HFFc6 (cell line): Measurements from ENCODE around the gene ZBTB7A. TPM values are rescaled to one million over a fixed set of nuclear protein-coding genes. Genes with fewer than 3 reads are reported as not detected.

Experiments
- DNase-seq: peaks from one replicate; pipeline ENCODE4 v3.0.0-alpha.2; 2018
- H3K27ac Mint-ChIP-seq: 2 replicates; pipeline ENCODE4 v1.8.0; 2020; ENCODE audit warnings: mild to moderate bottlenecking, mixed read lengths
- H3K27me3 Mint-ChIP-seq: 2 replicates; pipeline ENCODE4 v1.8.0; 2021; ENCODE audit warnings: mild to moderate bottlenecking, moderate library complexity, mixed read lengths; ENCODE audit not compliant: insufficient read depth
- H3K36me3 Mint-ChIP-seq: 2 replicates; pipeline ENCODE4 v1.8.0; 2021; ENCODE audit warnings: low read depth, mixed read lengths
- H3K4me1 Mint-ChIP-seq: 2 replicates; pipeline ENCODE4 v1.8.0; 2020; ENCODE audit warnings: low read depth, mixed read lengths
- H3K4me3 Mint-ChIP-seq: 2 replicates; pipeline ENCODE4 v1.8.0; 2020; ENCODE audit warnings: mild to moderate bottlenecking, moderate library complexity, mixed read lengths
- H3K9me3 Mint-ChIP-seq: 2 replicates; pipeline ENCODE4 v1.8.0; 2020; ENCODE audit warnings: mild to moderate bottlenecking, mixed read lengths
- CTCF ChIP-seq: fragments of 200-600 bp; sonication (generic); IDR thresholded peaks from 2 replicates; pipeline ENCODE4 v1.5.0; 2021; ENCODE audit warnings: antibody characterized with exemption, mild to moderate bottlenecking
- total RNA-seq, 6 experiments: library from RNA; stranded (reverse); fragmentation: NEBNext Ultra II Directional; extraction: Animal tissue kit (Norgen Biotek cat#: 25700); gene quantifications; 2 replicates in 1 of 6; 3 replicates in 5 of 6; pipeline ENCODE4 v1.2.3, GENCODE V29; 2021

The ZBTB7A gene
- total RNA-seq, 6 experiments from 2014 or later, result 40.8 to 47.6 (median 43.6) TPM

- Mint-ChIP-seq H3K36me3 (no peaks in the 10 kb centered on the region), H3K27me3 (peaks cover 2% of the 10 kb centered on the region), H3K27ac (no peak overlapping the region), H3K9me3 (0 out of 2 replicates have a peak, but pooled peaks cover 3% of the 10 kb centered on the region), H3K4me3 (no peak overlapping the region; the same call in 1 of the 2 replicates), H3K4me1 (no peaks in the 10 kb centered on the region)
- no peak for TF ChIP-seq CTCF
- DNase-seq, result no peak
Observed at GRCh38 chr19:4033028-4033956, 33.4 kb downstream of the ZBTB7A start.

DNA sequence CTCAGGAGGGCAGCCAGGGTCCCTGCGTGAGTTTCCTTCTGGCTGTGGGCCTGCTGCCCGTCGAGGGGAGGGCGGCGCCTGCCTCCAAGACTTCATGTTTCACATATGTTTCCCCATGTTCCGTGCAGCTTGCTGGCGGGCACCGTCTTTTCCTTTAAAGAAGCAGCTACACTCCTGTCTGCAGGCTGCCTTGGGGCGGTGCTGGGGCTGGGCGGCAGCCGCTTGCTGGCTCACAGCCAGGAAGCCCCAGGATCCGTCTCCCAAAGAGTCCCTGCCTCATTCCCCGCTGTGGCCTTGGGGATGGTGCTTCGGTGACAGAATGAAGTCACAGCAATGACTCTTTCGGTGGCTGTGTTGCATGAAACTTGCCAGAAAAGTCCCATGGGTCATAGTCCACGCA is 34.3 kb downstream of the ZBTB7A start:
- DNase-seq, result no peak
- Mint-ChIP-seq H3K4me1 (no peaks in the 10 kb centered on the region), H3K27me3 (peaks cover 3% of the 10 kb centered on the region), H3K9me3 (0 out of 2 replicates have a peak, but pooled peaks cover 3% of the 10 kb centered on the region), H3K4me3 (no peak overlapping the region), H3K27ac (no peak overlapping the region), H3K36me3 (no peaks in the 10 kb centered on the region)
- no peak for TF ChIP-seq CTCF

- Mint-ChIP-seq H3K4me1 (no peaks in the 10 kb centered on the region), H3K27ac (no peak overlapping the region), H3K36me3 (no peaks in the 10 kb centered on the region), H3K27me3 (peaks cover 10% of the 10 kb centered on the region), H3K9me3 (0 out of 2 replicates have a peak, but pooled peaks cover 3% of the 10 kb centered on the region), H3K4me3 (no peak overlapping the region)
- TF ChIP-seq CTCF, result no peak
- DNase-seq, result no peak
Observed at GRCh38 chr19:4031420-4031819, 35.3 kb downstream of the ZBTB7A start.

GRCh38 chr19:4030981-4031380 is 35.7 kb downstream of the ZBTB7A start:
- Mint-ChIP-seq H3K36me3 (no peaks in the 10 kb centered on the region), H3K9me3 (0 out of 2 replicates have a peak, but pooled peaks cover 3% of the 10 kb centered on the region), H3K27ac (no peak overlapping the region), H3K4me3 (no peak overlapping the region), H3K27me3 (peaks cover 10% of the 10 kb centered on the region), H3K4me1 (no peaks in the 10 kb centered on the region)
- no peak for TF ChIP-seq CTCF
- DNase-seq, result no peak

GRCh38 chr19:4030552-4030951 is 36.1 kb downstream of the ZBTB7A start:
- no peak for DNase-seq
- Mint-ChIP-seq H3K4me3 (no peak overlapping the region), H3K9me3 (0 out of 2 replicates have a peak, but pooled peaks cover 3% of the 10 kb centered on the region), H3K27me3 (peaks cover 10% of the 10 kb centered on the region), H3K4me1 (no peaks in the 10 kb centered on the region), H3K27ac (no peak overlapping the region), H3K36me3 (no peaks in the 10 kb centered on the region)
- TF ChIP-seq CTCF, result no peak
